ENCODE data around the gene ACTR3C.
"Not testable (repeated sequence)": the region's sequence is repeated elsewhere in the genome, so short reads cannot be mapped to it uniquely, and the experiment has no call there.

ACTR3C gene

DNA sequence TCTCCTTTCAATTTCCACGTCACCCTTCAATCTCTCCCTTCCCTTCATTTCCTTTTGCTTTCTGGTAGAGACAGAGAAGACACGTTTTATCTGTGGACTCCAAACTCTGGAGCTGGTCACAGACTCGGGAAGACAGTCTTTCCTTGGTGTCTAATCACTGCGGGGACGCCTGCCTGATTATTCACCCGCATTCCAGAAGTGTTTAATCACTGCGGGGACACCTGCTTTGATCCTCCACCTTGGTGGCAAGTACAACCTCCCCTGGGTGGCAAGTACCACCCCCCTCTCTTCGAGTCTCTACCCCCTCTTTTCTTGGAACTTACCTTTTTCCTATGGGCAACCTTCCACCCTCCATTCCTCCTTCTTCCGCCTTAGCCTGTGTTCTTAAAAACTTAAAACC, 15.4 kb downstream of the ACTR3C start:
- H3K4me3 ChIP-seq (ENCODE audit: low read depth, low read length): no peak overlapping the region
- DNase-seq (ENCODE audit: low read depth): no peak
- TF ChIP-seq CTCF (IDR thresholded peaks at IDR 0.05; ENCODE audit: insufficient read depth, low read depth, low read length, missing control alignments): no peak

DNA sequence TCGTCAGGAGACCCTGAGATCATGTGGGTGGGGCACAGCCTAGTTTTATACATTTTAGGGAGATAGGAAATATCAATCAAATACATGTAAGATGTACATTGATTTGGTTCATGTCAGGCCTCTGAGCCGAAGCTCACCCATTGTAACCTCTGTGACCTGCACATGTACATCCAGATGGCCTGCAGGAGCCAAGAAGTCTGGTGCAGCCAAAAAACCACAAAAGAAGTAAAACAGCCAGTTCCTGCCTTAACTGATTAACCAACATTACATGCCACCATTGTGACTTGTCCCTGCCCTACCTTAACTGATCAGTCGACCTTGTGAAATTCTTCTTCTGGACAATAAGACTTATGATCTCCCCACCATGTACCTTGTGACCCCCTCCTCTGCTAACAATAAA, 16.2 kb downstream of the ACTR3C start:
- no peak overlapping the region for H3K4me3 ChIP-seq (ENCODE audit: low read depth, low read length)
- no peak for TF ChIP-seq CTCF (IDR thresholded peaks at IDR 0.05; ENCODE audit: insufficient read depth, low read depth, low read length, missing control alignments)
- DNase-seq (ENCODE audit: low read depth): no peak

- DNase-seq (ENCODE audit: low read depth); H3K4me3 ChIP-seq (ENCODE audit: low read depth, low read length): not testable (repeated sequence)
Observed at GRCh38 chr7:150306377-150306776, 17.0 kb downstream of the ACTR3C start.

DNA sequence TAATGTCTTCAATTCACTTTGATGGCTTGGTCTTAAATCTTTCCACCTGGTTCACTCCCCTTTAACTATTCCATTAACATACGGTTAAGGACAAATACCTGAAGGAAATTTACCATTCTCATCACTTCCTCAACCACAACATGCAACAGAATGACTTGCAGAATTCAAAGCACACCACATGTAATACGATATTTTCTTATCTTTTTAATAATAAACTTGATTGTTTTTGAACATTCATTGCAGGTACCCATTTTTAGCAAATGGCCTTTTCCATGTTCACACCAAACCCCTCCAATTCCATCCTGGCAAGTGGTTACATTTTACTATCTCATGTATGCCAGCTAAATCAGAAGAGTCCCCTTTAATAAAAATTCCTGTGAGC, 17.5 kb downstream of the ACTR3C start:
- DNase-seq (ENCODE audit: low read depth); H3K4me3 ChIP-seq (ENCODE audit: low read depth, low read length): not testable (repeated sequence)

GRCh38 chr7:150305259-150305902, 18.0 kb downstream of the ACTR3C start:
- DNase-seq (ENCODE audit: low read depth); H3K4me3 ChIP-seq (ENCODE audit: low read depth, low read length): not testable (repeated sequence)

DNA sequence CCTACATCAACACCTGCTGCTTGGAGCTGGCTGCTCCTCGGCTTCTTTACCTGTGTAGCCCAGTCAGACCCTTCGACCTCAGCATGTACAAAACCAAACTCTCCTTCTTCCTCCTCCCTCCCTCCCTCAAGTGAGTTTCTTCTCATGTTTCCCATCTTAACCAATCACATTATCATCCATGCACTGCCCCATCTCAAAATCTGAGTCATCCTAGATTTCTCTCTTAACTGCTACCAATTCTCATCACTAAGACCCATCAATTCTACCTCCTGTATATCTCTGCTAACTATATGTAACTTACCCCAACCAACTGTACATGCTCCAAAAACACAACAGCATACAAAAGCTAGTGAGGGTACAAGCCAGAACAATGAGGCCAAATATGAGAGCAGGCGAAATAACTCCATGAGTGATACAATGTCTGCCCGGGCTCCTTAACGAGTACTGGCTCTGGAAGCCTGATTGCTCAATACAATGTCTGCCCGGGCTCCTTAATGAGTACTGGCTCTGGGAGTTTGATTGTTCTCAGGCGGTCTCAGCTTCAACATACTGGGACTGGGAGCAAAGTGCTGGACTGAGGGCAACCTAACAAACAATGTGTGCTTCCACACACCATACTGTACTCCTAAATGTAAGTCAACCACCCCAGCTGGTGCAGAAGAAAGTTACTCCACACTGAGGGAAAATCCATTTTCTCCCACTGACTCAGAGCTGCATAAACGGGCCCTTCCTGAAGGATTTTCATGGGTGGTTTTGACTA, 18.7 kb downstream of the ACTR3C start:
- not testable (repeated sequence) for DNase-seq (ENCODE audit: low read depth); H3K4me3 ChIP-seq (ENCODE audit: low read depth, low read length)

- not testable (repeated sequence) for H3K4me3 ChIP-seq (ENCODE audit: low read depth, low read length); DNase-seq (ENCODE audit: low read depth)
Observed at GRCh38 chr7:150302908-150303310, 20.4 kb downstream of the ACTR3C start.

DNA sequence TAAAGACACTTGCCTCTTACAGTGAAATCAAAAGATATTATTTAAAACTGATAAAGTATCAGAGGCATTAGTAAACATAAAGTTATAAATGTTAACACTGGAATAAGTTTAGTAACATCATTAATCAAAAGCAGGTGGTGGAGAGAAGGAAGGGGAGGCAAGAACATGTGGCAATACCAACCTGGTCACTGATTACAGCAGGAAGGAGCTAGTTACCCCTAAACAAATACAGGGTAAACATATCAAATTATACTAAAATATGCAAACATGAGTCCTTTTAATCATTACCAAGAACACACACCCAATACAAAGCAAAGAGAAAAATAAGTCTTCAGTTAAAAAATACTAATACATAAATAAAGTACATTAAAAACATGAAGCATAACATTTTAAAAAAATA, 25.4 kb downstream of the ACTR3C start:
- not testable (repeated sequence) for H3K4me3 ChIP-seq (ENCODE audit: low read depth, low read length); DNase-seq (ENCODE audit: low read depth)

GRCh38 chr7:150296802-150297201, 26.5 kb downstream of the ACTR3C start:
- not testable (repeated sequence) for DNase-seq (ENCODE audit: low read depth); H3K4me3 ChIP-seq (ENCODE audit: low read depth, low read length)

DNA sequence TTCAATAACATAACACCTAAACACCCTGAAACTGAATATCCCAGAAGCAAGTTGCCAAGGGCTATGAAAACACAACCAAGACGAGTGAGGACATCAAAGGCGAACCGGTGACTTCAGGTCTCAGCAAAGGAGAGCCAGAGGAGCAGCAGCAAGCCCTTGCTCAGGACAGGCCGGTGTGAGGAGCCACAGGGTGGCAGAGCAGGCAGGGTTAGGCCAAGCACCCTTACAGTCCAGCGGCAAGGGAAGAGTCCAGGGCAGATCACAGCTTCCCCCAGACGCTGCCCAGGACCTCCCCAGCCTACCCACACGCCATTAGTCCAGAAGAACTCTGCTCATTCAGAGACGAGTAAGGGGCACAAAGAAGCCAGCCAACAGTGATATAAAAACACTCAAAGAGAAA, 27.7 kb downstream of the ACTR3C start:
- not testable (repeated sequence) for DNase-seq (ENCODE audit: low read depth); H3K4me3 ChIP-seq (ENCODE audit: low read depth, low read length)

DNA sequence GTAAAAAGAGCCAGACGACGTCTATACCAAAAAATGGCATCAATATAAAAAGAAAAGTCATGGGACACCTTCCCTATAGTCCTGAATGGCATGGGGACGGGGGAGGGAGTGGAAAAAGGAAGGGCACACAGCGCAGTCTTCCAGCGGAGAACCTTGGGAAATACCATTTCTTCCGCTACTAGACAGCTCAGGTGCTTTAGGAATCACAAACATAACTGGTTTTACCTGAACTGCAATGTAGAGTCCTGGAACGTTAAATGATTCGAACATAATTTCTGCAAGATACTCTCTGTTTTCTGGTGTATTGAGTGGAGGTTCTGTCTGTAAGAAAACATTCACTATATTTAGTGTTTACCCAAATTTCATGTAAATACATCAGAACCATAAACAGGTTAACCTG, 28.3 kb downstream of the ACTR3C start:
- not testable (repeated sequence) for H3K4me3 ChIP-seq (ENCODE audit: low read depth, low read length)

GRCh38 chr7:150290317-150290716, 33.0 kb downstream of the ACTR3C start:
- not testable (repeated sequence) for H3K4me3 ChIP-seq (ENCODE audit: low read depth, low read length)
- peak; percentile 11 for DNase-seq (ENCODE audit: low read depth)

More for the DNA sequence above, 28.3 kb downstream of the ACTR3C start:
- not testable (repeated sequence) for DNase-seq (ENCODE audit: low read depth)

DNA sequence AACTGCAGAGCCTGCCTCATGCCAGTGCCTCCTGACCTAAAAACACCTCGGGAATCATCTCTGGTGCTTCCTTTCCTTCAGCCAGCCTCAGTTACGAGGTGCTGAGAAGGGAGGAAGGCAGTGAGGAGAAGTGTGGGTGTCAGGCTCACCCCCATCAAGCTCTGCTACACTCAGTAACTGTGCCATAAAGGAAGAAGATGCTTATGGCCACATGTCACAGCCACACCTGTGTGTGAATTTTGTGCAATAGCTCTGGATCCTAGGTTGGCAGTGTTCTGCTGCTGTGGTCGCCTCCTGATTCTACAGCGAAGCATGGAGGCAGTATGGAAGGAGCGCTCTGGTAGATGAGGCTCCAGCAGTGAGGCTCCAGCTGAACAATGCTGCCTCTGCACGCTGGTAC, 34.5 kb downstream of the ACTR3C start:
- DNase-seq (ENCODE audit: low read depth); H3K4me3 ChIP-seq (ENCODE audit: low read depth, low read length): not testable (repeated sequence)

DNA sequence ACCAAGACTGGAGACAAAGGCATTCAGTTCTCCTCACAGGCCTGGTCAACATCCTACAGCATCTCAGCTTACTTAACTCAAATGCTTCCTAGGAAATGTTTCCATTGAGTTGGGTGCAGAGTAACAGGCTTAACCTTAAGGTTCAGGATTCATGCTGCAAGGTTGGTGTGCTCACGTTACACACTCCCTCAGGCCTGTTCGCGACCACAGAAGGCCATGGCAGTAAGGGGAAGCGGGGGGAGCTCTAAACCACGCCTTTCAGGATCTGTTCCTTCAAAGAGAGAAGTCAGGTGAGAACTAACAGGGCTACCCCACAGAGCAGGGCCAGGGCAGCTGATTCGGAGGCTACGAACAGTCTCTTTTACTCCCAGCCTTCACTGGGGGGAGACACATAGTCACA, 35.5 kb downstream of the ACTR3C start:
- DNase-seq (ENCODE audit: low read depth); H3K4me3 ChIP-seq (ENCODE audit: low read depth, low read length): not testable (repeated sequence)
